Esophagus (tissue), 2 donors: ENCODE data around the gene CLEC5A. TPM values are rescaled to one million over a fixed set of nuclear protein-coding genes. Genes with fewer than 3 reads are reported as not detected.

Source experiments
- H3K27ac ChIP-seq, 2 donors: one replicate each; pipeline ENCODE4 v1.5.1; 2013; ENCODE audit warnings: low read depth in 2 of 2, mild to moderate bottlenecking in 2 of 2, inconsistent platforms in 1 of 2, low read length in 1 of 2, moderate library complexity in 1 of 2
- H3K27me3 ChIP-seq, 2 donors: one replicate each; pipeline ENCODE4 v1.6.1; 2013; ENCODE audit warnings: low read length in 2 of 2, control low read depth in 1 of 2, mild to moderate bottlenecking in 1 of 2; ENCODE audit not compliant: insufficient read depth in 2 of 2, control insufficient read depth in 1 of 2
- H3K36me3 ChIP-seq, 2 donors: one replicate each; pipeline ENCODE4 v1.6.1; 2013; ENCODE audit warnings: low read length in 1 of 2; ENCODE audit not compliant: control insufficient read depth in 2 of 2, insufficient read depth in 2 of 2
- H3K4me1 ChIP-seq, 2 donors: one replicate each; pipeline ENCODE4 v1.6.1; 2013; ENCODE audit warnings: low read length in 1 of 2; ENCODE audit not compliant: control insufficient read depth in 2 of 2, insufficient read depth in 2 of 2
- H3K4me3 ChIP-seq, 2 donors: one replicate each; pipeline ENCODE4 v1.5.1; 2013; ENCODE audit warnings: low read length in 2 of 2, mild to moderate bottlenecking in 2 of 2, low read depth in 1 of 2, moderate library complexity in 1 of 2
- H3K9me3 ChIP-seq, 2 donors: one replicate each; pipeline ENCODE4 v1.6.1; 2013; ENCODE audit warnings: mild to moderate bottlenecking in 2 of 2, low read depth in 1 of 2, low read length in 1 of 2, moderate library complexity in 1 of 2; ENCODE audit not compliant: control insufficient read depth in 2 of 2, insufficient read depth in 1 of 2
- WGBS, 2 donors: extraction: QIAGEN DNeasy Blood & Tissue Kit; methylation state at CpG; one replicate each; pipeline ENCODE4 v1.1.7; 2013; 5-methylcytosine and 5-hydroxymethylcytosine counted together
- polyA plus RNA-seq, 2 donors: library from polyadenylated mRNA; stranded (reverse); fragments of 200-250 nt; gene quantifications; one replicate each; pipeline ENCODE4 v1.2.3, GENCODE V29; 2013
- donor health status: healthy with polysubstance abuse.
- donor health status: Bipolar disorder and iron deficiency.

Gene CLEC5A
- polyA plus RNA-seq, 2 donors, result 0.69 to 0.78 TPM

DNA sequence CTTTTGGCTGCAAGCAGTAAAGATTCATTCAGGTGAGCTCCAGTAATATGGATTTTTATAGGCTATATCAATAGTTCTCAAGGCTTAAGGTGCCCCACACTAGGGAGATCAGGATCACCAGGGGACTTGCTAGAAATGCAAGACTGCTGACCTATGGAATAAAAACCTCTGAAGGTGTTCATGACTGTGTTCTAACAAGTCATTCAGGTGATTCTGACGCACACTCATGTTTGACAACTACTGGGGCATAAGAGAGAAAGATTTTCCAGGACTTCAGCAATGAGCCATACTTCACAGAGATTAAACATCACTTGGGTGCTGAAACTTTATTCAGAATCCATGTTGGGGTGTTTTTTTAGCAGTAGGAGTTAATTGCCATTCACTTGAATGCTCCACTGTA is 31.6 kb upstream of the CLEC5A start:
- H3K9me3 ChIP-seq, result peaks cover 0 to 2% of the 10 kb centered on the region in 2 donors
- WGBS, 2 donors, result 72 to 93% methylated on average over 1 of the region's 1 CpG
- no peaks in the 10 kb centered on the region for H3K4me1 ChIP-seq
- no peak overlapping the region for H3K4me3 ChIP-seq
- H3K36me3 ChIP-seq, result no peaks in the 10 kb centered on the region
- no peak overlapping the region for H3K27ac ChIP-seq
- no peaks in the 10 kb centered on the region for H3K27me3 ChIP-seq

DNA sequence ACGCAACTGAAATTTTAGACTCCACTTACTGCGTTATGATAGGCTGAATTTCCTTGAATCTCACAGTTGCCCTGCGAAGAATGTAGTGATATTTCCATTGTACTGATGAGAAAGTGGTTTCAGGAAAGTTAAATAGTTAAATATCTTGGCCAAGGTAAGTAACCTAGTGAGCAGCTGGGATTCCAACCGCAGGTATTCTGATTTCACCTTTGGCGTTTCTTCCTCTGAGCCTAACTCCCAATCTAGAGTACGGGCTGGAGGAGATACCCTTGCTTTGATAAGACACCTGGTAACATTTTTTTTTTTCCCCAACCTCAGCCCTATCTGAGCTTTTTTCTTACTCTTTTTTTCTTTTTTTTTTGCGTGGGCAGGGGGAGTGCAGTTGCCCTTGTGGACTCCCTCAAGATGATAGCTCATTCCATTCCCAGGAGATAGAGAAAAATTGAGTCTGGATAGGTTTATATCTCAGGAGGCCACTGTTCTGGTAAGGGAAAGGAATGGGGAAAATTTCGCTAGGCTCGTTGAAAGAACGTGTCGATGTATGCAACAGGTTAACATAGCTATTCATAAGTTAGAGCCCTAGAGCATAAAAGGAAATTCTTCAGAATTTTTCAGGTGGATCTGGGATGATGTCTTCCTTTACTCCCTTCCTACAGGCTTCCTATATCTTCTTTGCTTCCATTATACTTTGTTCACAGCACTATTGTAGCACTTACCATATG is 29.9 kb upstream of the CLEC5A start:
- Histone ChIP-seq H3K4me1 (no peaks in the 10 kb centered on the region), H3K9me3 (peaks cover 0 to 2% of the 10 kb centered on the region in 2 donors), H3K36me3 (no peaks in the 10 kb centered on the region), H3K4me3 (no peak overlapping the region), H3K27me3 (no peaks in the 10 kb centered on the region), H3K27ac (no peak overlapping the region)
- 45 to 51% methylated on average over 11 of the region's 11 CpGs for WGBS, 2 donors

DNA sequence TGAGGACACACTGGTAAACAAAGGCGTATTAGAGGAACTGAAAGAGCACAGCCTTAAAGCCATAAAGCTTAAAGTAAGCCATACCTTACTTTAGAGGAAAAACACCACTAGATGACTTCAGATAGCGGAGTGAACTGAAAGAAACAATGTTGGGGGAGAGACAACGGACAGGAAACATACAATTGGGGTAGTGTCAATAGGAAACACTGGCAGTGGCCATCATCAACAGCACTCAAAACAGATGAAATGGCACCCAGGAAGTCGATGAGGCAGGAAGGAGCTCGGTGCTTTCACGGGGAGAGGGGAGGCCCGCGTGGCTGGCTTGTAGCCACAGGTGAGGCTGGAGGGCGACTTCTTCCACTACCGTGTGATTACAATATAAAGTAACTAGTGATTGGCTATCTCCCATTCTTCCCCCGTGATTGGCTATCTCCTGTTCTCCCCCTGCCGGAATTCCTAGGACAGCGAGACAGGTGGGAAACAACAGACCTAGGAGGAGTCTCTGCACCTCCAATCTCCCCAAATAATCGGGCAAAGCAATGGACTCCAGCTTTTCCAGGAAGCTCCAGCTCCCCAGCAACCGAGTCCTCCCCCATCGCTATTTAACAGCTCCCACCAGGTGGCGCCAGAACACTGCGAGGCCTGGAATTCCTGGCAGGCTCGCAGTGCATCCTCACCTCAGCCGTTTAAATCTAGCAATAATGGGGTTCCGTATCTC is 29.2 kb upstream of the CLEC5A start:
- Histone ChIP-seq H3K36me3 (no peaks in the 10 kb centered on the region), H3K27ac (no peak overlapping the region)
- 17 to 25% methylated on average over 20 to 21 of the region's 21 CpGs for WGBS, 2 donors

GRCh38 chr7:141974831-141975230 is 28.1 kb upstream of the CLEC5A start:
- Histone ChIP-seq H3K36me3 (no peaks in the 10 kb centered on the region), H3K27me3 (no peaks in the 10 kb centered on the region), H3K9me3 (peaks cover 0 to 2% of the 10 kb centered on the region in 2 donors), H3K27ac (no peak overlapping the region), H3K4me3 (no peak overlapping the region), H3K4me1 (no peaks in the 10 kb centered on the region)
- whole genome bisulfite sequencing, 2 donors, result 56 to 66% methylated on average over 2 of the region's 2 CpGs

More for the DNA sequence above, 29.2 kb upstream of the CLEC5A start:
- Histone ChIP-seq H3K27me3 (no peaks in the 10 kb centered on the region), H3K4me1 (no peaks in the 10 kb centered on the region), H3K9me3 (peaks cover 0 to 2% of the 10 kb centered on the region in 2 donors), H3K4me3 (no peak overlapping the region)

DNA sequence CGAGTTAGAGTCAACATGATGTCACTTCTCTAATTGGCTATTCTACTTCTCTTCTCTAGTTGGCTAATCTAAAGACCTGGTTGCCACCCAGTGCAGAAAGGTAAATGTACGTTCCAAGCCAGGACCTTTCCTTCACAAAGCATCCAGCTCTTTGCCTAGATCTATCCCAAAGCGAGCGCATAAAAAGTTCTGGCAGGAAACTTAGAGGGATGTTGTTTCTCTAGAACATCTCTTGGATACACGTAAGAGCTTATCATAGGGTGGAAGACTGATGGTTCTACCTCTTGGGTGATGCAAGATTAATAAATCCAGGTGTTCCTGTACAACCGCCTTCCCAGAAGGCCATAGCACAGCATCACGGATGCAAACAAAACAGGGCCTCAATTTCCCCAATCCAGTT is 26.9 kb upstream of the CLEC5A start, which contains the start of gene TAS2R38:
Gene TAS2R38, minus strand, starts transcription at position 101 of the 400 bp plus-strand sequence. Its CDS starts 84 bp downstream, at position 17.
- Histone ChIP-seq H3K27ac (no peak within 1 kb of the TSS), H3K36me3 (no peaks in the 10 kb centered on the region), H3K27me3 (no peaks in the 10 kb centered on the region), H3K9me3 (no peaks in the 10 kb centered on the region), H3K4me3 (no peak within 1 kb of the TSS), H3K4me1 (no peaks in the 10 kb centered on the region)
- WGBS, 2 donors, result 88% methylated on average over 7 of the region's 7 CpGs

- H3K4me3 ChIP-seq, result no peak overlapping the region
- H3K27ac ChIP-seq, result no peak overlapping the region
- 84 to 89% methylated on average over 3 of the region's 3 CpGs for WGBS, 2 donors
Measured at GRCh38 chr7:141960687-141961422, 14.1 kb upstream of the CLEC5A start.

GRCh38 chr7:141956084-141956483 is 9.3 kb upstream of the CLEC5A start:
- WGBS, 2 donors, result 63% methylated on average over 3 of the region's 3 CpGs

More at GRCh38 chr7:141960687-141961422, 14.1 kb upstream of the CLEC5A start:
- Histone ChIP-seq H3K9me3 (peaks cover 0 to 4% of the 10 kb centered on the region in 2 donors), H3K27me3 (no peaks in the 10 kb centered on the region), H3K36me3 (no peaks in the 10 kb centered on the region), H3K4me1 (no peaks in the 10 kb centered on the region)

GRCh38 chr7:141954334-141954733 is 7.6 kb upstream of the CLEC5A start:
- no peaks in the 10 kb centered on the region for H3K27me3 ChIP-seq
- H3K9me3 ChIP-seq, result peaks cover 0 to 2% of the 10 kb centered on the region in 2 donors
- no peaks in the 10 kb centered on the region for H3K36me3 ChIP-seq
- H3K4me1 ChIP-seq, result no peaks in the 10 kb centered on the region
- no peak overlapping the region for H3K27ac ChIP-seq
- WGBS, 2 donors, result 73 to 77% methylated on average over 1 of the region's 1 CpG
- H3K4me3 ChIP-seq, result no peak overlapping the region

More at GRCh38 chr7:141956084-141956483, 9.3 kb upstream of the CLEC5A start:
- Histone ChIP-seq H3K4me1 (no peaks in the 10 kb centered on the region), H3K27ac (no peak overlapping the region), H3K9me3 (no peaks in the 10 kb centered on the region), H3K27me3 (no peaks in the 10 kb centered on the region), H3K36me3 (no peaks in the 10 kb centered on the region), H3K4me3 (no peak overlapping the region)

DNA sequence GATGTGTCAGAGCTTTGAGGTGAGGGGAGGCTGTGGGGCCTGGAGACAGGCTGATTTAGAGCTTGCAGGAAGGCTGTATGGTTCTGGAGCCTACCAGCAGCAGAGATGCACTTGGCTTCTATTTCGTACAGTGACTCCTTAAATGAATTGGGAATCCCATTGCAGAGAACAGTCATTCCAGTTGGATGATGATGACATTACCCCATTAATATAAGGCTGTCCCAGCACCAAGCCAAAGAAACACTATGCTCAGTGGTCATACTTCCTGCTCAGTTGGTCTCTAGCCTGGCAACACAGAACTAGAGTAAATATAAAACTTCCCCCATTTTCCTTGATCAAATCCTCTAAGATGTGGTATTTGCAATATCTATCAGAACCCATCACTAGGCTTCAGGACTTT is 5.7 kb upstream of the CLEC5A start:
- Histone ChIP-seq H3K27ac (no peak overlapping the region), H3K36me3 (no peaks in the 10 kb centered on the region), H3K4me3 (no peak overlapping the region), H3K9me3 (peaks cover 0 to 2% of the 10 kb centered on the region in 2 donors), H3K4me1 (no peaks in the 10 kb centered on the region), H3K27me3 (no peaks in the 10 kb centered on the region)
- 82 to 89% methylated on average over 1 of the region's 1 CpG for WGBS, 2 donors
